ENCODE results near the gene REPS2. TPM values are rescaled to one million over a fixed set of nuclear protein-coding genes. Genes with fewer than 3 reads are reported as not detected.

REPS2 gene
- total RNA-seq, 2 experiments from 2014 or later, result 0.41 to 4.0 TPM

- no peaks in the 10 kb centered on the region for H3K9me3 ChIP-seq (ENCODE audit: low read length)
- no peaks in the 10 kb centered on the region for H3K9me2 ChIP-seq (ENCODE audit: insufficient read depth, low read length)
- H3K79me2 ChIP-seq (ENCODE audit: insufficient read depth, low read depth, low read length), result no peaks in the 10 kb centered on the region
- no TSS peak for BruUV-seq (replicated peaks)
- intact Hi-C loops (cut with micrococcal nuclease; ENCODE audit: unreplicated experiment), result no loop called here
- no peak overlapping the region for H3K4me2 ChIP-seq (ENCODE audit: low read length)
- H3K4me1 ChIP-seq (ENCODE audit: insufficient read depth, low read length, poor library complexity, severe bottlenecking), result no peaks in the 10 kb centered on the region
- no peaks in the 10 kb centered on the region for H3K36me3 ChIP-seq (ENCODE audit: insufficient read depth, low read length)
- H3K4me3 ChIP-seq (ENCODE audit: low read depth, low read length, poor library complexity, severe bottlenecking), result no peak overlapping the region
- ChIA-PET CTCF (ENCODE audit: unreplicated experiment) (no interaction called here), POLR2A (no interaction called here)
- H2AFZ ChIP-seq (ENCODE audit: low read length), result no peak overlapping the region
- H3K27ac ChIP-seq (ENCODE audit: low read depth, low read length, poor library complexity, severe bottlenecking), result no peak overlapping the region
- TF ChIP-seq CTCF (conservative IDR thresholded peaks at IDR 0.05; ENCODE audit: low read length) (no peak), EZH2phosphoT487 (IDR thresholded peaks at IDR 0.05; ENCODE audit: borderline replicate concordance, low read depth, low read length) (no peak)
- H4K20me1 ChIP-seq (ENCODE audit: insufficient read depth, low read length), result no peaks in the 10 kb centered on the region
- DNase-seq (ENCODE audit: low spot score), result no peak
Observed at GRCh38 chrX:17032351-17032750, 85.9 kb downstream of the REPS2 start.

DNA sequence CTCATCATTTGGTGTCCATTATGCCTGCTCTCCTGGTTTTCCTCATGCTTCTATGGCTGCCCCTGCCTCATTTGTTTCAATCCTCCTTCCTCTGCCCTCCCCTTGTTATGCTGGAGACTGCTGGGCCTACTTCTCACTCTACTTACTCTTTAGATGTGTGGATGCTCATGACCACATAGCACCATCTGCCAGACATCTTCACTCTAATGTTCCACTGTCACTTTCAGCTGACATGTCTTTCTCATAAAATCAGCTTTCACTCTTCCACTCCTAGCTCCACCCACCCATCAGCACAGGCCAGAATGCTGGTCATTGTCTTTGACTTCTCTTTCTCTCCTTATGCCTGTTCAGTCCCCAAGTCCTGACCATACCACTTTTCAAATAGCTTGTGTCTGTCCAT lies 86.8 kb downstream of the REPS2 start:
- POLR2A ChIA-PET, result interaction anchor here (0.5 to 1.3 kb wide), 3 partner anchors 26 to 151 kb away, joined by 3 to 4 read pairs (median 3); no protein-coding TSS in a partner anchor
- Histone ChIP-seq H3K27ac (ENCODE audit: low read depth, low read length, poor library complexity, severe bottlenecking) (no peak overlapping the region), H2AFZ (ENCODE audit: low read length) (no peak overlapping the region), H3K4me3 (ENCODE audit: low read depth, low read length, poor library complexity, severe bottlenecking) (no peak overlapping the region), H3K9me3 (ENCODE audit: low read length) (no peaks in the 10 kb centered on the region), H3K9me2 (ENCODE audit: insufficient read depth, low read length) (no peaks in the 10 kb centered on the region), H3K36me3 (ENCODE audit: insufficient read depth, low read length) (no peaks in the 10 kb centered on the region), H3K79me2 (ENCODE audit: insufficient read depth, low read depth, low read length) (no peaks in the 10 kb centered on the region), H3K4me2 (ENCODE audit: low read length) (no peak overlapping the region), H4K20me1 (ENCODE audit: insufficient read depth, low read length) (no peaks in the 10 kb centered on the region), H3K4me1 (ENCODE audit: insufficient read depth, low read length, poor library complexity, severe bottlenecking) (no peaks in the 10 kb centered on the region)
- no peak for TF ChIP-seq EZH2phosphoT487 (IDR thresholded peaks at IDR 0.05; ENCODE audit: borderline replicate concordance, low read depth, low read length)
- no peak for TF ChIP-seq CTCF (conservative IDR thresholded peaks at IDR 0.05; ENCODE audit: low read length)
- no peak for DNase-seq (ENCODE audit: low spot score)
- intact Hi-C loops (cut with micrococcal nuclease; ENCODE audit: unreplicated experiment), result no loop called here
- no TSS peak for BruUV-seq (replicated peaks)
- CTCF ChIA-PET (ENCODE audit: unreplicated experiment), result no interaction called here

DNA sequence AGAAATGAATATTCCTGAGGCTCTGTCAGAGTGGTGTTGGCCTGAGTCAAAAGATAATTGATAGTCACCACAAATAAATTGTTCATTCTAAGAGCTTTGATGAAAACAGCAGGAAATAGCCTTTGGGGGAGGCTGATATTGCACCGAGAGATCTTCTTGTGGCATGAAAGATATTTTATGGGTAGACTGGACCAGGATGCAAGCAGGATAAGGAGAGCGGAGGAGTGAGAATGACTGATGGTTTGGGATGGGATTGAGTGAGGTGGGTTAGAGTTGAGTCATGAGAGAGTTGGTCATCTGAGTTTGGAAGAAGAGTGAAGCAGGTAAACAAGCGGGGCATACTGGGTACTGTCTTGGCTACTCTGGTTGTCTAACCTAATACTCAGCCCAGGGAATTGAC lies 88.7 kb downstream of the REPS2 start:
- DNase-seq (ENCODE audit: low spot score), result no peak
- TF ChIP-seq CTCF (conservative IDR thresholded peaks at IDR 0.05; ENCODE audit: low read length) (no peak), EZH2phosphoT487 (IDR thresholded peaks at IDR 0.05; ENCODE audit: borderline replicate concordance, low read depth, low read length) (no peak)
- H3K79me2 ChIP-seq (ENCODE audit: insufficient read depth, low read depth, low read length), result no peaks in the 10 kb centered on the region
- no peak overlapping the region for H3K4me3 ChIP-seq (ENCODE audit: low read depth, low read length, poor library complexity, severe bottlenecking)
- no peak overlapping the region for H3K4me2 ChIP-seq (ENCODE audit: low read length)
- no peaks in the 10 kb centered on the region for H3K9me2 ChIP-seq (ENCODE audit: insufficient read depth, low read length)
- intact Hi-C loops (cut with micrococcal nuclease; ENCODE audit: unreplicated experiment), result no loop called here
- POLR2A ChIA-PET, result interaction anchor here (1.0 to 1.3 kb wide), 2 partner anchors 9 to 16 kb away, joined by 3 read pairs; no protein-coding TSS in a partner anchor
- no peaks in the 10 kb centered on the region for H3K4me1 ChIP-seq (ENCODE audit: insufficient read depth, low read length, poor library complexity, severe bottlenecking)
- CTCF ChIA-PET (ENCODE audit: unreplicated experiment), result no interaction called here
- H3K9me3 ChIP-seq (ENCODE audit: low read length), result no peaks in the 10 kb centered on the region
- no peak overlapping the region for H2AFZ ChIP-seq (ENCODE audit: low read length)
- no peaks in the 10 kb centered on the region for H4K20me1 ChIP-seq (ENCODE audit: insufficient read depth, low read length)
- no TSS peak for BruUV-seq (replicated peaks)
- H3K27ac ChIP-seq (ENCODE audit: low read depth, low read length, poor library complexity, severe bottlenecking), result no peak overlapping the region
- H3K36me3 ChIP-seq (ENCODE audit: insufficient read depth, low read length), result no peaks in the 10 kb centered on the region
